Muscle layer of duodenum (tissue), 2 donors: ENCODE data around the gene NLGN4X.

ENCODE experiments used
- H3K27ac ChIP-seq: one replicate; pipeline ENCODE4 v1.7.0; 2013; ENCODE audit warnings: mild to moderate bottlenecking, low read length
- H3K27me3 ChIP-seq: one replicate; pipeline ENCODE4 v1.7.0; 2013; ENCODE audit warnings: low read depth, mild to moderate bottlenecking, control low read depth, low read length
- H3K36me3 ChIP-seq, 2 donors: one replicate each; pipeline ENCODE4 v1.7.0; 2013; ENCODE audit warnings: low read length in 2 of 2, control low read depth in 1 of 2, mild to moderate bottlenecking in 1 of 2; ENCODE audit not compliant: insufficient read depth in 2 of 2, control insufficient read depth in 1 of 2
- H3K4me1 ChIP-seq, 2 donors: one replicate each; pipeline ENCODE4 v1.7.0; 2013; ENCODE audit warnings: low read length in 2 of 2, mild to moderate bottlenecking in 2 of 2, control low read depth in 1 of 2, moderate library complexity in 1 of 2; ENCODE audit not compliant: insufficient read depth in 2 of 2, control insufficient read depth in 1 of 2
- H3K4me3 ChIP-seq, 2 donors: one replicate each; pipeline ENCODE4 v1.7.0; 2013; ENCODE audit warnings: low read length in 2 of 2, low read depth in 1 of 2, mild to moderate bottlenecking in 1 of 2
- H3K9me3 ChIP-seq, 2 donors: one replicate each; pipeline ENCODE4 v1.7.0; 2013; ENCODE audit warnings: low read length in 2 of 2, control low read depth in 1 of 2, mild to moderate bottlenecking in 1 of 2; ENCODE audit not compliant: control insufficient read depth in 1 of 2
- donor health status: healthy.

The NLGN4X gene

DNA sequence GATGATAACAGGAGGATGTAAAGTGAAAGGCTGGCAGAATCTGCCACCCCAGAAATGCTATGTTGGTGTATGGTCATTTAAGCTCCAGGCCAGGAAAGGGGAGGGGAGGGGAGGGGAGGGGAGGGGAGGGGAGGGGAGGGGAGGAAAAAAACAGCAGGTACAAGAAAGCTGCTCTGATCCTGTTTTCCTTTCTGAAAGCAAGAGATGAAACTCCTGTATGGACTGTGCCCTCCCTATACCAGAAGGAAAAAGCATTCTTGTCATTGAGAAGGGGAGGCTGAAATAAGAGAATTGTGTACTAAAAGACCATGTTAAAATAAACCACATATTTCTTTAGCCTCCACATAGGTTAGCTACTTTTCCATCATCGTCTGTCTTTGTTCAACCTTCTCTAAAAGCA lies 179.5 kb downstream of the NLGN4X start:
- Histone ChIP-seq H3K9me3 (no peaks in the 10 kb centered on the region), H3K4me3 (no peak overlapping the region), H3K36me3 (no peaks in the 10 kb centered on the region), H3K27me3 (no peaks in the 10 kb centered on the region), H3K27ac (no peak overlapping the region), H3K4me1 (no peaks in the 10 kb centered on the region)

DNA sequence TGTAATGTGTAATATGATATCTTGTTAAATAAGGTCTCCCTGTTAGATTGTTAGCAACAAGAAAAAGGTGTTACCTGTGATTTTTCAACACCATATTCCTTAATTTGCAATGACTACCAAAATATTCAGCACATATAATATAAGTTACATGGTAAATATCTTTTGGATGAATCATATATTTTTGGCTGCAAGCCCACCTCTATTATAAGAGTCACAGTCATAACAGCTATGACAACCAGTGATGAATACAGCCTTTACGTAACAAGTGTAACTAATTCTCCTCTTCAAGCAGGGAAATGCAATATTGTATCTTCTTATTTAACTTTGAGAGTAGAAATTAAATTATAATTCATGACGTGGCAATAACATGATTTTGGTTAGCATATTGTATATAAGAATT lies 187.0 kb downstream of the NLGN4X start:
- Histone ChIP-seq H3K36me3 (no peaks in the 10 kb centered on the region), H3K4me3 (no peak overlapping the region), H3K4me1 (no peaks in the 10 kb centered on the region), H3K27ac (no peak overlapping the region), H3K27me3 (no peaks in the 10 kb centered on the region), H3K9me3 (peaks cover 0 to 3% of the 10 kb centered on the region in 2 donors)

DNA sequence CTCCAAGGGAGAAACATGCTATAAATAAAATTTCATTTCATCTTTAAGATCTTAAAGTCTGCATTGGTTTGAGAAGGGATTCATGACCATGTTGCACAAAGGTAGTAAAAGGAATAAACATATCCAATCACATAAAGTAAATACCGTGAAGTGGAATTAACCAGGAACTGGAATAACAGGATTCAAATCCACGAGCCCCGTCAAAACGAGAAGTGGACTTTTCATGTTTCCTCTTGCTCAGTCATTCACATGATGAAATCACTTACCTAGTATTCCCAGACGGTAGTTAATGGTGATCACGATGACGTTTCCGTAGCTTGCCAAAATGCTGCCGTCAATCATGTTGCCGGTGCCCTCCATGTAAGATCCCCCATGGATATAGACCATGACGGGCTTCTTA lies 199.7 kb downstream of the NLGN4X start:
- H3K36me3 ChIP-seq, result no peaks in the 10 kb centered on the region
- no peak overlapping the region for H3K27ac ChIP-seq
- no peaks in the 10 kb centered on the region for H3K27me3 ChIP-seq
- no peak overlapping the region for H3K4me3 ChIP-seq
- H3K4me1 ChIP-seq, result peaks cover 0 to 8% of the 10 kb centered on the region in 2 donors
- no peaks in the 10 kb centered on the region for H3K9me3 ChIP-seq

DNA sequence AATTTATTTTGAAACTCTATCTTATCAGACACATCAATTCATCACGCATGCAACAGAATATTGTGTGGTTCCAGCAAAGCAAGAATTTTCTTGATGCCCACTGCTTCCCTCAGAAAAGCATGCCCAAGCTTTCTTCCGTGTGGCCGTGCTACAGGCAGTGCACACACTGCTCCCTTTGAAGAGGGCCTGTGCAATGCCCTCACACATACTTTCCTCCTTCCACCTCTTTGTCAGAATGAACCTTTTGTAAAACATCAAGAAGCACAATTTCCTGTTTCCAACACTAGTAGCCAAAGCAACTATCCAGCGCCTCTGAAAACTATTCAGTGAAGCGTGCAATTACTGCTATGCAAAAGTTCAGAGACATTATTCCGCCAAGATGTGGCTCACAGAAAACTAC lies 201.7 kb downstream of the NLGN4X start:
- H3K9me3 ChIP-seq, result no peaks in the 10 kb centered on the region
- H3K36me3 ChIP-seq, result no peaks in the 10 kb centered on the region
- no peak overlapping the region for H3K27ac ChIP-seq
- H3K27me3 ChIP-seq, result no peaks in the 10 kb centered on the region
- H3K4me1 ChIP-seq, result peaks cover 0 to 7% of the 10 kb centered on the region in 2 donors
- no peak overlapping the region for H3K4me3 ChIP-seq

DNA sequence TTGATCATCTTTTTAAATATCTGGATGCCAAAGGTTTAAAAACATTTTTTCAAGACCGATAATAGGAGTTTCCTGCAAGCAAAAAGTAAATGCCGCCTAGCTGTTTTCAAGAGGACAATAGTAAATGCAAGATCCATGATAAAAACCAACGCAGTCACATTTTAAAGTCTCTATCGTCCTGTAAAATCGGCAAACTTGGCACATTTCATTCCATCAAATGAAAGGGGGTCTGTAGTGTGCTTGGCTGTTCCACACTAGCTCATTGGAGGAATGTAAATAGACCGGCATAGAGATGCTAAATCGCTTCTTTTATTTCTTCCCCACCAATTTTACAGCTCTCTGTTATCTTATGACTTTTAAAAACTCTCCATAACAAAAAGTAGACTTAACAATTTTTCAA lies 202.2 kb downstream of the NLGN4X start:
- Histone ChIP-seq H3K4me3 (no peak overlapping the region), H3K27me3 (no peaks in the 10 kb centered on the region), H3K4me1 (peaks cover 0 to 2% of the 10 kb centered on the region in 2 donors), H3K9me3 (no peaks in the 10 kb centered on the region), H3K36me3 (no peaks in the 10 kb centered on the region), H3K27ac (no peak overlapping the region)

DNA sequence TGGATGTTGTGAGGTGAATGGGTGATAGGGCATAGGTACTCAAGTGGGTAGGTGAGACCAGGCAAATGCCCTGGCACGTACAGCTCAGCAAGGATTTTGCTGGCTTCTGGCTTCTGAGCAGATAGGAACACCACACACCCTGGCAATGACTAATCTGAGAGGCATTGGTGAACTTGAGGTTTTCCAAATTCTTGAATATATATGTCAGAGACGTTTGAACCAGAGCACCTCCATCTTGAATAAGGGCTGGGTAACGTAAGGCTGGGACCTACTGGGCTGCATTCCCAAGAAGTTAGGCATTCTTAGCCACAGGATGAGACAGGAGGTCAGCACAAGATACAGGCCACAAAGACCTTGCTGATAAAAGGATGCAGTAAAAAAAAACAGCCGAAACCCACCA lies 204.5 kb downstream of the NLGN4X start:
- no peak overlapping the region for H3K4me3 ChIP-seq
- no peaks in the 10 kb centered on the region for H3K27me3 ChIP-seq
- H3K4me1 ChIP-seq, result no peaks in the 10 kb centered on the region
- no peak overlapping the region for H3K27ac ChIP-seq
- no peaks in the 10 kb centered on the region for H3K9me3 ChIP-seq
- no peaks in the 10 kb centered on the region for H3K36me3 ChIP-seq

DNA sequence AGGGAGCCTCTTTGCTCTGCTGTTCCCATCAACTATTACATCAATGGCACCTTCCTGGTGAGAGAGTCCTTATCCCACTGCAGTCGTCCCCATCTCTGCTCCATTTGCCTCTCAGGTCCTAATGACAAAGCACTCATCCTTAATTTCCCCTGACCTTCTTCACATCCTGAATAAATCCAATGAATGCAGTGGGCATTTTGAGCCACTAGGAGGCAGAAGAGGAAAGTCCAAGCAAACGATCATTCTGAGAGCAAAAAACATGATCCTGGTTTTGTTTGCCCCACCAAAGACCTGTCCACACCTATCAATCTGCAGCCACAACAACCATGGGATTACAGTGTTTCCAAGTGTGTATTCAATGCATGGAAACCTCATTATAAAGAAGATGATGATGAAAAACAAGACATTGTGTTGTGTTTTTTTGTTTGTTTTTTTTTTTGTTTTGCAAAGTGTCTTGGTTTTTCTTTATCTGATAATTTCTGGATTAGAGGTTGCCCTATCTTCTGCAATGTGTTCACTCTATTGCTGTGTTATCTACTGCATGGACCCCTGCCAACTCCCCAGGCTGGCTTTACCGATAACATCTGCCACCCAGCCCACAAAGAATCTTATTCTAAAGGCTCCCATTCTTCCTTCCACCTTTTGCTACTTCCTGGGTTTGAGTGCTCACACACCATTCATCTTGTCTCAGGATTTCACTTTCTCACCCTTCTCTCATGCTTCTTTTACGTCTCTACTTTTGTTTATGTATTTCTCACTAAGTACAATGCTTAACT lies 207.2 kb downstream of the NLGN4X start:
- no peak overlapping the region for H3K27ac ChIP-seq
- no peaks in the 10 kb centered on the region for H3K4me1 ChIP-seq
- no peak overlapping the region for H3K4me3 ChIP-seq
- H3K36me3 ChIP-seq, result no peaks in the 10 kb centered on the region
- no peaks in the 10 kb centered on the region for H3K9me3 ChIP-seq
- no peaks in the 10 kb centered on the region for H3K27me3 ChIP-seq

DNA sequence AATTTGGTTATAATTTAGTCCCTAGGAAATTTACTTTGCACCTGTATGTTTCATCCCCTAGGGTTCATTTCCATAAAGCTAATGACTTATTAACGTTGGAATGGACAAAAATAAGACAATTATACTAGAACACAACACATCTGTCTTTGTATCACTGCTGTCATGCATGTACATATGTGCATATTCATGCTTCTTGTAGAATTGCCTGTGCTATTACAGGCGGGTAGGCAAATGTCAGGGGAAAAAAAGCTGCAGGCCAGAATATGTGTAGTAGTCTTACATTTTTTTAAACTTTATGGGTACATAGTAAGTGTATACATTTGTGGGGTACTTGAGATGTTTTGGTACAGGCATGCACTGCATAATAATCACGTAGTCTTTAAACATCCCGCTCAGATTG lies 209.6 kb downstream of the NLGN4X start:
- no peak overlapping the region for H3K27ac ChIP-seq
- H3K27me3 ChIP-seq, result no peaks in the 10 kb centered on the region
- no peak overlapping the region for H3K4me3 ChIP-seq
- no peaks in the 10 kb centered on the region for H3K9me3 ChIP-seq
- H3K4me1 ChIP-seq, result no peaks in the 10 kb centered on the region
- H3K36me3 ChIP-seq, result no peaks in the 10 kb centered on the region

DNA sequence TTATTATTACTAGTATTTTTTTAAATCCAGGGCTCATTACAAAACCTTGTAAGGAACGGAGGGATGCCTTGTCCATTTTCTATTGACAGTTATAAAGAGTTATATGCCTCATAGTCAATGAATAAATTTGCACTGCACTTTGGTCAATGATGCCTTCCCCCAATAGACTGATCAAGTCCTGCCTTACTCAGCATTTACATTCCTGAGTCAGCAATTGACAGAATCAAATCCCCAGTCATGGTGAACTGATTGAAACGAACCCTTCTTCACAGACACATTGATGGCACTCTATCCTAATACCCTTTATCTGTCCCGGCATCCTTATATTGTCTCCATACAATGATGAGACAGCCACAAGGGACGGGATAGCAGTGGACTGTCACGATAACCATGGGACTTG lies 213.2 kb downstream of the NLGN4X start:
- H3K4me3 ChIP-seq, result no peak overlapping the region
- no peaks in the 10 kb centered on the region for H3K9me3 ChIP-seq
- H3K36me3 ChIP-seq, result no peaks in the 10 kb centered on the region
- H3K27me3 ChIP-seq, result no peaks in the 10 kb centered on the region
- H3K4me1 ChIP-seq, result no peaks in the 10 kb centered on the region
- H3K27ac ChIP-seq, result no peak overlapping the region

DNA sequence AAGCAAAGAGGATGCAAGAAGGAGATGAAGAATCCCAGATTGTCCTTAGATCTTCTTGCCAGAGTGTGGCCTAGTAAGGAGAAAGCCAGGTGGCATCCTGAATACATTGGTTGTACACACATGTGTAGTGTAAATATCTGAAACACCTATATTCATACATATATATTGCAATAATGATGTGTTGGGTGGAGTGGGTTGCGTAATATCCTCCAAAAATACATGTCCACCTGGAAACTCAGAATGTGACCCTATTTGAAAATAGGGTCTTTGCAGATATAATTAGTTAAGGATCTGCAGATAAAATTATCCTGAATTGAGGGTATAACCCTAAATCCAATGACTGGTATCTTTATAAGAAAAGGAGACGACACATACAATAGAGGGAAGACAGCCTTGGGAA lies 216.3 kb downstream of the NLGN4X start:
- Histone ChIP-seq H3K27me3 (no peaks in the 10 kb centered on the region), H3K27ac (no peak overlapping the region), H3K9me3 (no peaks in the 10 kb centered on the region), H3K4me1 (no peaks in the 10 kb centered on the region), H3K36me3 (no peaks in the 10 kb centered on the region), H3K4me3 (no peak overlapping the region)

DNA sequence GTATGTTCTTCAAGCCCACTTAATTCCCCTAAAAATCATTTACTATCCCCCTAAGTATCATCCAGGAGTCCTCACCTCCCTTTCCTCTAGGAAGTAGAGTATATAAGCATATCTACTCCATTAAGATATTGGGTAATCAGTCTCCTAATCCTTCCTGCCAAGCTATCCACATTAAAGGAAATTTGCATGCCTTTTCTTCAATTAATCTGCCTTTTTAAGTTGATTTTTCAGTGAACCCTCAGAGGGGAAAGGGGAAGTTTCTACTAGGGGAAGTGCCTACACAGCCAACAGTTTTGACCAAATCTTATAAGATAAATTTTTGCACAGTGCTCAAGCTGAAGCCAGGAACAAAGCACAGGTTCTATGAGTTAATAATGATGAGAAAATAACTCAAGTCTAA lies 222.8 kb downstream of the NLGN4X start:
- Histone ChIP-seq H3K4me1 (no peaks in the 10 kb centered on the region), H3K36me3 (no peaks in the 10 kb centered on the region), H3K27me3 (no peaks in the 10 kb centered on the region), H3K27ac (no peak overlapping the region), H3K4me3 (no peak overlapping the region), H3K9me3 (no peaks in the 10 kb centered on the region)

DNA sequence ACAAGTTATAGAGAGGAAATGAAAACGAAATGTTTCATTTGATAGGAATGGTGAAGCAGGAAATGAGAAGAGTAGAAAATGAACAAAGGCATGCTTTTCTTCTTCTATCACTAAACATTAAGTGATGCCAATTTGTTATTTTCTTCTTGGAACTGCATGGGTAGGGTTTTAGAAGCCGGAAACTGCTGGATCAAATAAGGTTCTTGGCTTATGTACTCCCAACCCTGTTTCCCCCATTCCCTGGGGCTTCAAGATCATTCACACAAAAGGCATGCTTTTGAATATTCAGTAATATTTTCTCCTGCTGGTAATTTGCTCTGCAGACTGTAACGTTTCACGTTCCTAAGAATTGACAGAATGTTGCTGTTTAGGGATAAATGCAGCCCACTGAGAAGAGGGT lies 224.1 kb downstream of the NLGN4X start:
- no peaks in the 10 kb centered on the region for H3K27me3 ChIP-seq
- no peak overlapping the region for H3K27ac ChIP-seq
- H3K4me1 ChIP-seq, result no peaks in the 10 kb centered on the region
- no peak overlapping the region for H3K4me3 ChIP-seq
- H3K36me3 ChIP-seq, result no peaks in the 10 kb centered on the region
- H3K9me3 ChIP-seq, result no peaks in the 10 kb centered on the region
